Measurements from ENCODE around the gene LIPC. TPM values are rescaled to one million over a fixed set of nuclear protein-coding genes. Genes with fewer than 3 reads are reported as not detected.

LIPC gene
- polyA plus RNA-seq, 4 donors = 2.0 to 16.8 (median 13.1) TPM

DNA sequence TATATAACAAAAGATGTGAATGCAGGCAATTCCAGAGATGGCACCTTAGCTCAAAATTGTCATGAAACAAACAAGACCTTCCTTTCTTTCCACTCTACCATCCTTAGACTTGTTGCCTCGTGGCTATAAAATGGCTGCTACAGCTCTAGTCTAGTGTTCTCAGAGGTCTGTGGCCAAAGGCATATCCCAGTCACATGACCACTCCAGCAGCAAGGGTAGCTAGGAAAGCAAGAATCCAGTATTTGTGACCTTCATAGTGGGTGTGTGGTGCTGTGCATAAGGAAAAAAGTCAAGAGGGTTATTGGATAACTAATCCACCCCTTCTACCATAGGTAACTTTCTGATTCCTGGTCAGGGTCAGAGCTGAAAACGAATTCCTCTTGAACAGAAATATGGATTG is 27.1 kb upstream of the LIPC start:
- no peak for DNase-seq (ENCODE audit: low read depth in 4 of 4, low spot score in 3 of 4)

DNA sequence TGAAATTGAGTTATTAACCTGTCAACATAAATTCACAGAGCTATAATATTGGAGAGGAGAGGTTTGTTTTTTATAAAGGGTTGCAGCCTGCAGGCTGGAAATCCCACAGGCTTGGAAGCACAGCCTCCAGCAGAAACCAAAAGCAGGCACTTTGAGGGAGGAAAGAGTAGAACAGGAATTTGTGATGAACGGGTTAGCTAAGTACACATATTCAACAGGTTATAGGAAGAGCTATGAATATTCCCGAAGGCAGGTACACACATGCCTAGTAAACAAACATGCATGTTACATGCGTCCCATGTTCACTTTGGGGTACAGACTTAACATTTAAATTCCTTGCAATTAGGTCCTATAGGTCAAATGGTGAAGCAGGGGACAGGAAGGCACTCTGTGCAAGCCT is 25.9 kb upstream of the LIPC start:
- DNase-seq (ENCODE audit: low read depth in 4 of 4, low spot score in 3 of 4) = no peak

DNA sequence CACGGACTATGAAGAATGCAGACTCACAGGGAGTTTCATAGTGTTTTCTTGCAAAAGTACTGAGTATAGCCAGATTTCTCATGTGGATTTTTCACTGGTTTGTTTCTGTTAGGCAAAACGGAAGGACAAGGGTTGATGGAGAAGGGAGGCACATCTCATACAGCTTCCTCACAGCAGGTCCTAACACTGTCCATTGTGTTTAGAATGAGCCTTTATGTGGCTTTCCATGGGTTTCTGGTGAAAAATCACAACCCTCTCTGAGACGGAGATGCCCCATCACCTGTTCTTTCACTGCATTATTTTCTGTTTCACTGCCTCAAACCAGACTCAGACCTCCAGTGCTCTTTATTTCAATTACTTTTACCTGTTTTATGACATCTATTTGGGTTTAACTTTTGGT is 25.0 kb upstream of the LIPC start:
- no peak for DNase-seq (ENCODE audit: low read depth in 4 of 4, low spot score in 3 of 4)

DNA sequence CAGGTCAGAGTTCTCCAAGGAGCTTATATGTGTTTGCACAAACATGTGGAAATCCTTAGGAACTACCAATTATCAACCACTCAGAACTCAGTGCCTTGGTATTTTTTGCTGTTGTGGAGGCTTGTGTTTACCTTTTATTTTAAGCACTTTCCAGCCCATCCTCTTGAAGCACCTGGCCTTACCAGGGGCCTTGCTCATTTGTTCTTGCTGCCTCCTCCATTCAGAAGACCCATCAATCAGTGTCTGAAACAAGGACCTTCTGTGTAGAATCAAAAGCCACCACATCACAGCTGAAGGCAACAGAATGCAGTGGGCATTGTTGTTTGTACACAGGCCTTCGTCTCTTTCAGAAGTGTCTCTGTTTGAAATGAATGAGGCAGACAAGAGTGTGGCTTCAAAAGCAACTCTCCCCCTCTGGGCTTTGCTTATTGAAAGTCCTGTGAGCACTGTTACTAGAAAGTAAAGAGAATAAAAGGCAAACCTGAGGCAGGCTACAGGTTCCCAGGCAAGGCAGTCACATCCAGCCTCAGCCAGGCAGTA is 24.5 kb upstream of the LIPC start:
- DNase-seq (ENCODE audit: low read depth in 4 of 4, low spot score in 3 of 4) = no peak

DNA sequence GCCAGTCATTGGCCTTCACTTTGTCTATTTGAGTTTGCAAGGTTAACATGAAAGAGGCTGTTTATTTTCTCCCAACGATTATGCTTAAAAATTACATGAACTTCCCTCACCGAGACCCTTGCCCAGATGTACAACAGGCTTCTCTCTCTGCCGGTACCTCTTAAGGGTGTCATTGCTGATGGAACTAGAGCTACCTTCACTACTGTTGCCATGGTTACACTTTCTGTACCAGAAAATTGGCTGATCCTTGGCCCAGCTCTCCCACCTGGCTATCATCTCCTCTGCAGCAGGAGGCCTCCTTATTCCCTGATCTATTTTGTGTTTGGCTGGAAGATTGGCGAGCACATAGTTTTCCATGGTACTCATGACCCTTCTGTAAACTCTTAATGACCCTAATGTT is 24.0 kb upstream of the LIPC start:
- no peak for DNase-seq (ENCODE audit: low read depth in 4 of 4, low spot score in 3 of 4)

DNA sequence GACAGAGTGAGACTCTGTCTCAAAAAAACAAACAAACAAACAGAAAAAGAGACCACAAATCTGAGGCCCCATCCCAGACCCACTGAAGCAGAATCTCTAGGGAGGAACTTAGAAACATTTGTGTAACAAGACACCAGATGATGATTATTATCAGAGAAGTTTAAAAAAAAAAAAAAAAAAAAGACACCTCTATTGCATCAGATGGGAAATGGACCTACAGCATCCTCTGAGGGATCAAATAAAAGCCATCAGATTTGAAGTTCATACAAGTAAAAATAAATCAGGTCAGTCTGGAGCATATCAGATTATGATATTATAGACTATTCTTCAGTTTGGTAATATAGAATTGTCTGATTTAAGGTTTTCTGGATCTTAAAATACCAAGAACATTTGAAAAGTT is 21.9 kb upstream of the LIPC start:
- no peak for DNase-seq (ENCODE audit: low read depth in 4 of 4, low spot score in 3 of 4)

DNA sequence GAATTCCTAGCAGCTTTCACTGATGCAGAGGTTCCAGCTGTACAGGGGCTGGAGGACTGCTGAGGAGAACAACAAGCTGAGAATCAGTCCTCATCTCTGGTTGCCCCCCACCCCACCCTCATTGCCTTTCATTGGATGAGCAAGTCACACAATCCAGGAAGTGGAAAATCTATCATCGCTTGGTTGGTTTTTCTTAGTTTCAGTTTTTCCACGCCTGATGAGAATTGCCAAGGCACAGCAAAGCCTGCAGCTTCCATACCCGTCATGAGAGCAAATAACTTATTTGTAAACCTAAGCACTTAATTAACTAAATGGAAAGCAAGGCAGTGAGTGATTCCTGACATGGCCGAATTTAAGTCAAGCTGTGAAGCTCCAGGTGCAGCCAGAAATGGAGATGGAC is 21.4 kb upstream of the LIPC start:
- DNase-seq (ENCODE audit: low read depth in 4 of 4, low spot score in 3 of 4) = peak in 1 of 4 donors; percentile 58

DNA sequence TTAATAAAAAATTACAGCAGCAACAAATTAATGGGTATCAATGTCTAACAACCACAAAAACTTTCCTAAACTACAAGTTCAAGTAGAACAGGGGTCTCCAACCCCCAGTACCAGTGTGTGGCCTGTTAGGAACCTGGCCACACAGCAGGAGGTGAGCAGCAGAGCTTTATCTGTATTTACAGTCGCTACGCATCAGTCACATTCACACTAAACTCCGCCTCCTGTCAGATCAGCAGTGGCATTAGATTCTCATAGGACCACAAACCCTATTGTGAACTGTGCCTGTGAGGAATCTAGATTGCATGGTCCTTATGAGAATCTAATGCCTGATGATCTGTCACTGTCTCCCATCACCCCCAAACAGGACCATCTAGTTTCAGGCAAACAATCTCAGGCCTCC is 18.5 kb upstream of the LIPC start:
- DNase-seq (ENCODE audit: low read depth in 4 of 4, low spot score in 3 of 4) = no peak

DNA sequence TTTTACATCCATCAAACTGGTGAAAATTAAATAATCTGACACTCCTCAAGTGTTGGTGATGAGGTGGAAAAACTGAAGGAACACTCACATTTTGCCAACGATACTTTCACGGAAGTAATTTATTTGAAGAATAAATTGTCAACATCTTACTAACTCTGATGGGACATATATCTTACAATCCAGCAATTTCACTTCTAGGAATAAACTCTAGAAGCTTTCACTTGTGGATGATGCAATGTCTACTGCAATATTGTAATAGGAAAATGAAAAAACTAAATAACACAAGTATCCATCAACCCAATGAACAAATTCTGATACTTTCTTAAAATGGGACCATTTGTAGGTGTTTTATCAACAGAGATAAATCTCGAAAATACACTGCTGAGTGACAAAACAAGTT is 16.2 kb upstream of the LIPC start:
- no peak for DNase-seq (ENCODE audit: low read depth in 4 of 4, low spot score in 3 of 4)

DNA sequence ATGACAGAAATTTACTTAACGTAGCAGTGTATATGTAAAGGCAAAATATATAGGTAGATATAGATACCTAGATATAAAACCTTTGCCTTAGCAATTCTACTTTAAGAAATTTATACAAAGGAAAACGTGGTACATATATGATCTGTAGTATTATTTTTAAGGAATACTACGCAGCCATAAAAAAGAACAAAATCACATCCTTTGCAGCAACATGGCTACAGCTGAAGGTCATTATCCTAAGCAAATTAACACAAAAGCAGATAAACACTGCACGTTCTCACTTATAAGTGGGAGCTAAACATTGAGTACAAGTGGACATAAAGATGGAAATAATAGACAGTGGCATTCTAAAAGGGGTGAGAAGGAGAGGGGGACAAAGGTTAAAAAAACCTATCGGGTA is 14.8 kb upstream of the LIPC start:
- no peak for DNase-seq (ENCODE audit: low read depth in 4 of 4, low spot score in 3 of 4)

DNA sequence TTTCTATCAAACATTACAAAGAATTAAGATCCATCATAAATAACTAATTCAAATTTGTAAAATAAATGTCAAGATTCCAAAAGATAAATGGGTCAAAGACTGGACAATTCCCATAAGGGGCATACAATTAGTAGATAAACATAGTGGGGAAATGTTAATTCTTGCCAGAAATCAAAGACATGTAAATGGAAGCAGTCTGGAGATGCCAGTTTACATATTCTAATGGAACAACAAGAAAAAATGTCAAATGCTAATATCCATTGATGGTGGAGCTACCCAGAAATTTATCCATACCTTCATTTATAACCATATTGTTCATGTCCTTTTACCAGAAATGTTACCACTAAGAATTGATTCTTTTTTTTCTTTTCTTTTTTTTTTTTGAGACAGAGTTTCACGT is 13.7 kb upstream of the LIPC start:
- no peak for DNase-seq (ENCODE audit: low read depth in 4 of 4, low spot score in 3 of 4)

DNA sequence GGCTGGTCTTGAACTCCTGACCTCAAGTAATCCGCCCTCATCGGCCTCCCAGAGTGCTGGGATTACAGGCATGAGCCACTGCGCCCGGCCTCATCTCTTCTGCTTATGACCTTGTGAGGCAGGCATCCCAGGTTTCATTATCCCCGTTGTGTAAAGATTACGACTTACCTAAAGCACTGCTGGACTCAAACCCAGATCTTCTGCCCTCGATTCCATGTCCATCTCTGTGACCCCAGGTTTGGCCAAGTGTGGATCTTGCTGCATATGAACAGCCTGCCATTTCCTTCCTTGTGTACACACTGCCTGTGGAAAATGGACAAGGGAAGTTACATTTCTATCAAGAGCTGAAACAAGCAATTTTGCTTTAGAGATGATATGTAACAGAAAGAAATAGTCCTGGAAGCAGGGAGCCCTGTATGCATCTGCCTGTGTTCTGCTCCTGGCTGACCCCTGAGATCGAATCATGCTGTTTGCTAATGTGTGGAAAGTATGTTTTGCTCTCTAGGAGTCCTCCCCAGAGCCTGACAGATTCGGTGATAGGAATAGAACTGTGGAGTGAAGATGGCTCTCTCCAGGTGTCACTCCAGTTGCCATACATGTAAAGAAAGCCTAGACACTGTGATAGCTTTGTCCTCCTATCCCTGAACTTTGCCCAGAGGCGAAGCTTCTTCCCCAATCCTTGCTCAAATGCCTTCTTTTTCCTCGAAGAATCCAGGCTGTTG is 11.8 kb upstream of the LIPC start:
- DNase-seq (ENCODE audit: low read depth in 4 of 4, low spot score in 3 of 4) = no peak

DNA sequence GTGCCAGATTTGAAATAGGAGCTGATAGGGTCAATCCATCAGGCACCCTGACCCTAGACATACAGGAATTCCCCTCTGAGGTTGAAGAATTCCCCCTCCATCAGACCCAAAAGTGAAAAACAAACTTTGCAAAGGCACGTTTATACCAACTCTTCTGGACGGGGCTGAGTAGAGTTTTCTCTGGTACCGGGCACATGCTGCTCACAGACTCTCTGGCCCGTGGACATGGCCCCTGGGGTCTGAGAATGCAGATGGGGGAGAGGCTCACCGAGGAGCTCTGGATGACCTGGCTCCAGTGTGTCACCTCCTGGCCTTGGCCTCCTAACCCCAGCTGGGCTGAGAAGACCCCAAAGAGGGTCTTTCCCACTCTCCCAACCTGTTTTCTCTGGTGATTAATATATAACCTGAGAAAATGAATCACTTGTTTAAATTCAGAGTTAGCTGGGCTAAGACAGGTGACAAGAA is 11.2 kb upstream of the LIPC start:
- no peak for DNase-seq (ENCODE audit: low read depth in 4 of 4, low spot score in 3 of 4)

DNA sequence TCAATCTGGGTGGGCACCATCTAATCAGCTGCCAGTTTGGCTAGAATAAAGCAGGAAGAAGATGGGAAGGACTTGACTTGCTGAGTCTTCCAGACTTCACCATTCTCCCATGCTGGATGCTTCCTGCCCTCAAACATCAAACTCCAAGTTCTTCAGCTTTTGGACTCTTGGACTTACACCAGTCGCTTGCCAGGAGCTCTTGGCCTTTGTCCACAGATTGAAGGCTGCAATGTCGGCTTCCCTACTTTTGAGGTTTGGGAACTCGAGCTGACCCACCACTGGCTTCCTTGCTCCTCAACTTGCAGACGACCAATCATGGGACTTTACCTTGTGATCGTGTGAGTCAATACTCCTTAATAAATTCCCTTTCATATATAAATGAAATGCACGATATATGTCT is 8.6 kb upstream of the LIPC start:
- no peak for DNase-seq (ENCODE audit: low read depth in 4 of 4, low spot score in 3 of 4)

DNA sequence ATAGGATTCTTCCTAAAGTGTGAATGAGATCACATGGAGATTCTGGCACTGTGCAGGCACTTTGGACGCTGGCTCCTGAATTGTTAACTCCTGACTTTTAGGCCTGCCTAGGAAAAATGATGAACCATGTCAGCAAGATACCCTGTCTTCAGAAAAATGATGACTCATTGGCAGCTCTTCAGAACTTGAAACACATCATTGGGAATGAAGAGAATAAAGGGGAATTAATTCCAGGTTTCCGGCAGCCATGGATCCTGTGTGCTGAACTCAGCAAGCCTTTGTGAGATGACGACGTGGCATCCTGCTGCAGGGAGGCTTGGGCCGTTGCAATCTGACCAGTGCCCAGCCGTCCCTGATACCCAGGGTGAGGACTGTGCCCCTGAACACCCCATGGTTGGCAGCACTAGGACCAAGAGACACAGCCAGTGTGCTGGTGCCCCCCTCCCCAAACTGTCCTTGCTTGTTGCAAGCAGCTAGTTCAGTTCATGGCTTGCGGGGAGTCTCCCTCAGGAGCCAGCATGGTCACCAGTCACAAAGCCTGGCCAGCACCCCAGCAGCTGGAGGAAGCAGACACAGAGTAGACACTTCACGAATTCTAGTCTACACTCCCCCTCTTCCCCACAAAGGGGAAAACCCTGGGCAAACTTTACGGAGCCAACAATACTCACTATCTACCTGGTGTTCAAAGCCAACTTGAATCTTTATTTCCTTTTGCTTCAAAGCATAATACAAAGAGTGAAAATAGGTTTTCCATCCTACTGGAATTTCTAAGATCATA is 7.8 kb upstream of the LIPC start:
- no peak for DNase-seq (ENCODE audit: low read depth in 4 of 4, low spot score in 3 of 4)

DNA sequence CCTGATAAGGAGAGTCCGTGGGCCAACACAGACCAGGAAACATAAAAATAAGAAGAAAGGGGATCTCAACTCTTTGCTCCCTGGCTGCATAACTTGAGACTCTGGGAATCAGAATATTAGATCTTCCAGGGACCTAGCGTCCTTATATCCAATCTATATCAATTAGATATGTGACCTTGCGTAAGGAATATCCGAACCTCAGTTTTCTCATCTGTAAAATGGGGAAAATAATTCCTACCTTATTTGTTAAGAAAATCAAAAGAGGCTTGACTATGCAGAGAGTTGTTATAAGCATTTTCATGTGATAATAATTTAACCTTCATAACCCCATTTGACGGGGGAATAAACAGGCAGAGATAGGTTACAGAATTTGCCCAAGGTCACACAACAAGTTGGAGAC is 7.1 kb upstream of the LIPC start:
- no peak for DNase-seq (ENCODE audit: low read depth in 4 of 4, low spot score in 3 of 4)

DNA sequence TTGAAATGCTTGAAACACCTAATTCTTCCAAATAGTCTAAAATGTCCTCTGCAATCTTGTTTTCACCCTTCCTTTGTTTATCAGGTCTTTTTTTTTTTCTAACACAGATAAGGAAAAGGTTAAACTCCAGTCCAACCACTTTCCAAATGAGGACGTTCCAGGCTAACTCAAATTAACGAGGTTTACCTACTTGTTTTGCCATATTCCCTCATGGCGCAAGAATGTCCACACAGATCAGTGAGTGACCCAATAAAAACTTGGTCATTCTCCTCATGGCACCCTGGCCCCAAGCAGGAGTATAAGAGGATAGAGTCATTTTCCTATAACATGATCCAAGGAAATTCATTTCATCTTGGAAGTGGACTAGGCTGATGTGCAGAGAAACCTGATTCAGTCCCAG is 6.6 kb upstream of the LIPC start:
- no peak for DNase-seq (ENCODE audit: low read depth in 4 of 4, low spot score in 3 of 4)

DNA sequence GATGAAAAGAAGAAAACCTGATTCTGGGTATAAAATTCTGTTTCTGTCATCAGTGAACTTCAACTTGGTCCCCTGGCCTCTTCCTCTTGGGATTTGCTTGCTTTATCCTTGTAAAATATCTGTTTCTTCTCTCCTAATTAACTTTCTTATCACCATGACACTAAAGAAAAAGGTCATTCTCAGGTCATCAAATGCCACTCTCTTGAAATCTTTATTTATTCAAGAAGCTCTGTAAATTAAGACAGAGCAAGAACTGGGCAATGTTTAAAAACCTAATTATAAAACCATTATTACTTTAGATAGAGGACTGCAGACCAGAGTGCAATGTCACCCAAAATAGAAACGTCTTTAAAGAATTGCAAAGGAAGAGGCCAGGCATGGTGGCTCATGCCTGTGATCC is 6.0 kb upstream of the LIPC start:
- DNase-seq (ENCODE audit: low read depth in 4 of 4, low spot score in 3 of 4) = no peak

DNA sequence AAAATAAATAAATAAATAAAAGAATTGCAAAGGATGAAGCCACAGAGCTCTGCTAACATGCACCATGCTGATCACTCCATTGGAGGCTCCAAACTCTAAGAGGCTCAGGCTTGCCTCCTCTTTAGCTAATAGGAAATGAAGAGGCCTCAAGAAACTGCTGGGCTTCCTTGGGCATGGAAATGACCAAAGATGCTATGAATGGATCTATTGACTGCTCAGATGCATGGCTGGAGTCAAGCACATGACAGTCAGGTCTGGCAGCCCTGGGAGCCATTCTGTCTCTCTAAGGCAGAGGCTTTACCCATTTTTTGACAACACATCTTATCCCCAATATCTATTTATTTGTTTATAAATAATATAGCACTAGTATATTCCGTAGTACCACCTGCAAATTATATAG is 5.3 kb upstream of the LIPC start:
- no peak for DNase-seq (ENCODE audit: low read depth in 4 of 4, low spot score in 3 of 4)

DNA sequence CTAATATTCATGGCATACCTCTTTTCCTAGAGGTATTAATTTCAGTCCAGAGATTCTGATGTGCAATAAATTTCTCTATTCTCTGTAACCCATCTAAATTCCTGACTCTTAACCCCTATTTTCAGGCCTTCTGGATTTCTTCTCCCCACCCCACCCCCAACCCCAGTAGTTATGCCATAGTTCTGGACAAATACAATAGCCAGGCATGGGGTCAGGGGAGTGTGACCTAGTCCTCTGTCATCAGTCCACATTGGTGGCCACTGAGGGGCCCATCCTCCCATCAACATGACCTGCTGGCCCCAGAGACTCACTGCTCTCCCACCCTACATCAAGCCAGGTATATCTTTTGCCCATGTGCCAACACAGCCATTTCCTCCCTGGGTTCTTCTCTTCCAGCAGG is 3.8 kb upstream of the LIPC start:
- no peak for DNase-seq (ENCODE audit: low read depth in 4 of 4, low spot score in 3 of 4)

DNA sequence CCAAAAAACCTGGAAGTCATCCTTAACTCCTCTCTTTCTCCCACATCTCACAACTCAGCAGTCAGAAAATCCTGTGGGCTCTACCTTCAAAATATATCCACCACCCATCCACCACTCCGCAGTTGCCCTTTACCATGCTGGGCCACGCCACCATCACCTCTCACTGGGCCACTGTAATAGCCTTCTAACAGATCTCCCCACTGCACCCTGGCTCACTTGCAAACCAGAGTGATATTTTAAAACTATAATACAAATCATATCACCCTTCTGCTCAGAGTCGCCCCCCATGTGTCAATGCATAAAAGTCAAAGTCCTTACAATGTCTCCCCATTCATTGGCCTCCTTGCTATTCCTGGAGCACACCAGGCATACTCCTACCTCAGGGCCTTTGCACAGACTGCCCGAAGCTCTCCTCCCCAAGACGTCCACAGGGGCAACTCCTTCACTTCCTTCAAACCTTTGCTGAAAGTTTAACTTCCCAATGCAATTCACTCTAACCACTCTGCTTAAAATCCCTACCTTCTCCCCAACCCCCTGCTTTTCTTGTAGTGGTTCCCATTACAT is 1.5 kb upstream of the LIPC start:
- no peak for DNase-seq (ENCODE audit: low read depth in 4 of 4, low spot score in 3 of 4)

DNA sequence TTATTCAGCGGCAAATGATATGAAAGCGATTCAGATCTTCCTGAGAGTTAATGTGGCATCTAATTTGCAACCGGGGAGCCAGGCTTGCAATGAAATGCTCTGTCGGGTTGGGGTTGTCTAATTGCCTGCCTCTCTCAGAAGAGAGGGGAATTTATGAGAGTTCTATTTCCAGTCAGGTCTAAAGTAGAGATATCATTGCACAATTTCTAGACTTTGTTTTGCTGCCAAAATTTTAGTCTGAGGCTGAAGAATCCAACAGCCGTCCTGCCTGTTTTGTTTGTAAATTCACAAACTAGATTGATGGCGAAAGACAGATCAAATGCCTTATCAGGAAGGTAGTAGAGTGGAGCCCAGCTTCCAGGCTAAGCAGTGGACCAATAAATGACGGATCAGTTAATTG is 610 bp downstream of the LIPC start:
- no peak for DNase-seq (ENCODE audit: low read depth in 4 of 4, low spot score in 3 of 4)
